Erythroblast (primary cell): ENCODE data around the gene COA3.

Experiments used
- DNase-seq, 2 experiments: peaks; one replicate each; lab custom pipeline; 2025; lab: John Stamatoyannopoulos, UW
- GATA1 ChIP-seq: IDR thresholded peaks from 2 replicates; pipeline ENCODE4 v1.6.1; 2011; ENCODE audit warnings: low read depth, mild to moderate bottlenecking, control low read depth, low read length, moderate library complexity
- POLR2A ChIP-seq: IDR thresholded peaks from 2 replicates; pipeline ENCODE4 v1.6.1; 2011; ENCODE audit warnings: mild to moderate bottlenecking, low read length

COA3 gene

GRCh38 chr17:42832934-42833766 lies 34.6 kb upstream of the COA3 start, which contains the start of gene PSME3:
Gene PSME3 (plus strand): TSS chr17:42833397. CDS start chr17:42833632, 235 bp downstream.
- TF ChIP-seq POLR2A, result peak; percentile 97
- no peak for TF ChIP-seq GATA1
- DNase-seq, result peak; percentile 95 to 96

- no peak for DNase-seq
- no peak for TF ChIP-seq GATA1
- no peak for TF ChIP-seq POLR2A
Observed at GRCh38 chr17:42832213-42832933, 33.9 kb upstream of the COA3 start.

- no peak for TF ChIP-seq GATA1
- TF ChIP-seq POLR2A, result no peak
- DNase-seq, result no peak
Observed at GRCh38 chr17:42830971-42831370, 32.5 kb upstream of the COA3 start.

- TF ChIP-seq GATA1 (no peak), POLR2A (no peak)
- no peak for DNase-seq
Observed at GRCh38 chr17:42827472-42827871, 29.0 kb upstream of the COA3 start.

GRCh38 chr17:42821176-42821575 lies 22.7 kb upstream of the COA3 start:
- DNase-seq, result no peak
- TF ChIP-seq POLR2A, result no peak
- TF ChIP-seq GATA1, result no peak

- peak; percentile 81 to 87 for DNase-seq
- no peak for TF ChIP-seq POLR2A
- no peak for TF ChIP-seq GATA1
Observed at GRCh38 chr17:42819939-42820535, 21.5 kb upstream of the COA3 start.

- no peak for TF ChIP-seq POLR2A
- no peak for TF ChIP-seq GATA1
- DNase-seq, result no peak
Observed at GRCh38 chr17:42818379-42818778, 19.9 kb upstream of the COA3 start.

GRCh38 chr17:42817866-42818265 lies 19.4 kb upstream of the COA3 start:
- DNase-seq, result no peak

GRCh38 chr17:42814633-42815399 lies 16.3 kb upstream of the COA3 start:
- no peak for DNase-seq
- no peak for TF ChIP-seq GATA1
- TF ChIP-seq POLR2A, result no peak

More at GRCh38 chr17:42817866-42818265, 19.4 kb upstream of the COA3 start:
- TF ChIP-seq POLR2A, result no peak
- TF ChIP-seq GATA1, result no peak

- TF ChIP-seq POLR2A (no peak), GATA1 (no peak)
Observed at GRCh38 chr17:42809250-42809649, 10.7 kb upstream of the COA3 start.

GRCh38 chr17:42806249-42806648 lies 7.7 kb upstream of the COA3 start:
- no peak for DNase-seq
- no peak for TF ChIP-seq GATA1

More at GRCh38 chr17:42809250-42809649, 10.7 kb upstream of the COA3 start:
- DNase-seq, result no peak

- TF ChIP-seq GATA1, result no peak
- no peak for TF ChIP-seq POLR2A
- DNase-seq, result no peak
Observed at GRCh38 chr17:42804918-42805367, 6.4 kb upstream of the COA3 start.
